ENCODE measurements around the gene ATXN1.

DNA sequence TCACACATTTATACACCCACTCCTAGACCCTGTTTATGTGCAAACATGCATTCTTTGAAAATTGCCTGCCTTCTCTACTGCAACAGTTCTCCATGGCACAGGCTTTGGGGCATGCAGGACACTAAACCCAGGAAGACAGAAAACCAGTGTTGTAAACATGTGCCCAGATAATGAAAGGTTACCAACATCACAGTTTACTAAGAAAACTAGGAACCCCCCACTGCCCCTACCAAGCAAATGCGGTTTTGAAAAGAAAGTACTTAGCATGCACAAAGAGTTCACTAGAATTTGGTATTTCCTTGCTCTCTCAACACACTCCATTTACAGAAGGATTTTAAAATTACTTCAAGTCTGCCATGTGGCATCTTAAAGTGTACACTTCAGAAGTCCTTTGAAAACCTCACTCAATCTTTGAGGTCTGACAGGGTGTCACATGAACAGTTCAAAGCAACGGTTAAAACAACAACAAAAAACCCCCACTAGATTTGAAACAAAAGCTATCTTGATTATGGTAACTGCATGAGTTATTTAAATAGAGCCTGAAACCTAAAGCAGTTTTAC lies 277.9 kb downstream of the ATXN1 start:
- TF ChIP-seq, protein P1, sequence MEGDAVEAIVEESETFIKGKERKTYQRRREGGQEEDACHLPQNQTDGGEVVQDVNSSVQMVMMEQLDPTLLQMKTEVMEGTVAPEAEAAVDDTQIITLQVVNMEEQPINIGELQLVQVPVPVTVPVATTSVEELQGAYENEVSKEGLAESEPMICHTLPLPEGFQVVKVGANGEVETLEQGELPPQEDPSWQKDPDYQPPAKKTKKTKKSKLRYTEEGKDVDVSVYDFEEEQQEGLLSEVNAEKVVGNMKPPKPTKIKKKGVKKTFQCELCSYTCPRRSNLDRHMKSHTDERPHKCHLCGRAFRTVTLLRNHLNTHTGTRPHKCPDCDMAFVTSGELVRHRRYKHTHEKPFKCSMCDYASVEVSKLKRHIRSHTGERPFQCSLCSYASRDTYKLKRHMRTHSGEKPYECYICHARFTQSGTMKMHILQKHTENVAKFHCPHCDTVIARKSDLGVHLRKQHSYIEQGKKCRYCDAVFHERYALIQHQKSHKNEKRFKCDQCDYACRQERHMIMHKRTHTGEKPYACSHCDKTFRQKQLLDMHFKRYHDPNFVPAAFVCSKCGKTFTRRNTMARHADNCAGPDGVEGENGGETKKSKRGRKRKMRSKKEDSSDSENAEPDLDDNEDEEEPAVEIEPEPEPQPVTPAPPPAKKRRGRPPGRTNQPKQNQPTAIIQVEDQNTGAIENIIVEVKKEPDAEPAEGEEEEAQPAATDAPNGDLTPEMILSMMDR (IDR thresholded peaks at IDR 0.05): no peak
- no peak for TF ChIP-seq POLR2A (IDR thresholded peaks at IDR 0.05)

All from testis (tissue), 2 donors.